ENCODE measurements around the gene GIMAP4. TPM values are rescaled to one million over a fixed set of nuclear protein-coding genes. Genes with fewer than 3 reads are reported as not detected.
"Not testable (repeated sequence)": the region's sequence is repeated elsewhere in the genome, so short reads cannot be mapped to it uniquely, and the experiment has no call there.

GIMAP4 gene
- total RNA-seq, 2 donors from 2014 or later = 22.3 to 23.5 TPM

- Histone ChIP-seq H3K27ac (peak overlapping the region in 1 of 2 donors; percentile 69), H3K27me3 (no peaks in the 10 kb centered on the region), H3K9me3 (peaks cover 0 to 8% of the 10 kb centered on the region in 2 donors), H3K4me3 (no peak overlapping the region), H3K4me1 (peaks cover 0 to 22% of the 10 kb centered on the region in 2 donors), H3K36me3 (no peaks in the 10 kb centered on the region)
- DNase-seq (ENCODE audit: low spot score) = no peak
- no peak for TF ChIP-seq CTCF (IDR thresholded peaks at IDR 0.05)
These were observed 18.0 kb downstream of the GIMAP4 start for GRCh38 chr7:150585199-150585598.

GRCh38 chr7:150586068-150586784, 19.0 kb downstream of the GIMAP4 start:
- peak overlapping the region; percentile 57 to 69 for H3K27ac ChIP-seq
- H3K9me3 ChIP-seq = peaks cover 0 to 2% of the 10 kb centered on the region in 2 donors
- H3K4me1 ChIP-seq = peaks cover 0 to 22% of the 10 kb centered on the region in 2 donors
- no peak for TF ChIP-seq CTCF (IDR thresholded peaks at IDR 0.05)
- DNase-seq (ENCODE audit: low spot score) = no peak
- H3K36me3 ChIP-seq = no peaks in the 10 kb centered on the region
- H3K27me3 ChIP-seq = no peaks in the 10 kb centered on the region
- H3K4me3 ChIP-seq = no peak overlapping the region

DNA sequence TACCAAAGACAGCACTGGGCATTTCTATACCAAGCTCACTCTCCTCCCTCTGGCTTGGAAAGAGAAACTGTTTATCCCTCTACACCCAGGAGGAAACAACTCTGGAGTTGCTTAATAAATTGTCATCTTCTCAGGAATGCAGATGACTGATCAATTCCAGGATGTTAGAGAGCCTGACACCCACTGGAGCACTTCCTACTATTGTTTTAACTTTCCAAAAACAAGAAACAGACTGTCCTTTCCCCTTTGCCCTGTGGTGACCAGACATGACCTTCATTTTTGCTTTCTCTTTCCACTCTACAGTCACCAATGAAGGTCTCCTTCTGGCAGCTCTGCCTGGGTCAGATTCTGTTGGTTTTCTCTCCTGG, 19.6 kb downstream of the GIMAP4 start:
- Histone ChIP-seq H3K4me3 (no peak overlapping the region), H3K27ac (peak overlapping the region; percentile 57 to 69), H3K27me3 (no peaks in the 10 kb centered on the region), H3K9me3 (no peaks in the 10 kb centered on the region), H3K4me1 (peaks cover 0 to 22% of the 10 kb centered on the region in 2 donors), H3K36me3 (no peaks in the 10 kb centered on the region)
- DNase-seq (ENCODE audit: low spot score) = no peak
- no peak for TF ChIP-seq CTCF (IDR thresholded peaks at IDR 0.05)

- no peak for DNase-seq (ENCODE audit: low spot score)
- H3K27me3 ChIP-seq = no peaks in the 10 kb centered on the region
- no peaks in the 10 kb centered on the region for H3K9me3 ChIP-seq
- H3K27ac ChIP-seq = peak overlapping the region; percentile 45 to 69
- H3K4me3 ChIP-seq = no peak overlapping the region
- no peaks in the 10 kb centered on the region for H3K36me3 ChIP-seq
- peaks cover 0 to 22% of the 10 kb centered on the region in 2 donors for H3K4me1 ChIP-seq
- TF ChIP-seq CTCF (IDR thresholded peaks at IDR 0.05) = no peak
These were observed 20.4 kb downstream of the GIMAP4 start for GRCh38 chr7:150587551-150587950.

DNA sequence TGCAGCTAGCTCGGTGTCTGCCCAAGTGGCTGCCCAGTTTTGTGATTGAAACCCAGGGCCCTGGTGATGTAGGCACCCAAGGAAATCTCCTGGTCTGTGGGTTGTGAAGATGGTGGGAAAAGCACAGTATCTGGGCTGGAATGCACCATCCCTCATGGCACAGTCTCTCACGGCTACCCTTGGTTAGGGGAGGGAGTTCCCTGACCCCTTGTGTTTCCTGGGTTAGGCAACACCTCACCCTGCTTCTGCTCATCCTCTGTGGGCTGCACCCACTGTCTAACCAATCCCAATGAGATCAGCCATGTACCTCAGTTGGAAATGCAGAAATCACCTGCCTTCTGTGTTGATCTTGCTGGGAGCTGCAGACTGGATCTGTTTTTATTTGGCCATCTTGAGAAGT, 27.6 kb downstream of the GIMAP4 start:
- Histone ChIP-seq H3K4me1 (no peaks in the 10 kb centered on the region), H3K36me3 (no peaks in the 10 kb centered on the region), H3K27me3 (no peaks in the 10 kb centered on the region), H3K4me3 (no peak overlapping the region), H3K27ac (no peak overlapping the region), H3K9me3 (peaks cover 0 to 17% of the 10 kb centered on the region in 2 donors)
- no peak for TF ChIP-seq CTCF (IDR thresholded peaks at IDR 0.05)
- no peak for DNase-seq (ENCODE audit: low spot score)

GRCh38 chr7:150595361-150595760, 28.2 kb downstream of the GIMAP4 start:
- Histone ChIP-seq H3K9me3 (peaks cover 0 to 17% of the 10 kb centered on the region in 2 donors), H3K27ac (no peak overlapping the region), H3K4me3 (no peak overlapping the region), H3K4me1 (no peaks in the 10 kb centered on the region), H3K36me3 (no peaks in the 10 kb centered on the region), H3K27me3 (no peaks in the 10 kb centered on the region)
- TF ChIP-seq CTCF (IDR thresholded peaks at IDR 0.05) = no peak
- no peak for DNase-seq (ENCODE audit: low spot score)

- H3K4me3 ChIP-seq; H3K4me1 ChIP-seq; H3K36me3 ChIP-seq; DNase-seq (ENCODE audit: low spot score); H3K9me3 ChIP-seq; H3K27ac ChIP-seq; H3K27me3 ChIP-seq: not testable (repeated sequence)
These were observed 36.4 kb downstream of the GIMAP4 start for GRCh38 chr7:150603600-150603999.
